B cell (primary cell): ENCODE results near the gene IL10RA. TPM values are rescaled to one million over a fixed set of nuclear protein-coding genes. Genes with fewer than 3 reads are reported as not detected.

ENCODE experiments used
- ATAC-seq: fragments of 200-7000 bp; cut with Tn5 transposase; one replicate; pipeline ENCODE4 v1.10.0; 2021; ENCODE audit warnings: low read depth, mild to moderate bottlenecking, moderate number of reproducible peaks, moderate library complexity
- CTCF ChIA-PET: fragments of 350-600 bp; sonication (Branson Sonifier 250); formaldehyde crosslinking; loops from one replicate; lab custom pipeline; 2021; ENCODE audit warnings: antibody characterized with exemption, inconsistent platforms; lab: Charles Lee
- POLR2A ChIA-PET: fragments of 350-600 bp; sonication (Branson Sonifier 250); formaldehyde crosslinking; loops from one replicate; lab custom pipeline; 2021; ENCODE audit warnings: antibody characterized with exemption; lab: Charles Lee
- DNase-seq: peaks from one replicate; pipeline ENCODE4 v3.0.0; 2013
- H2AFZ ChIP-seq: 2 replicates; pipeline ENCODE4 v1.6.1; 2012; ENCODE audit warnings: mild to moderate bottlenecking, low read depth, low read length; ENCODE audit not compliant: insufficient read depth, poor library complexity, severe bottlenecking
- H3K27ac ChIP-seq, 2 donors: 1 replicate in 1 of 2; 2 replicates in 1 of 2; pipeline ENCODE4 v1.5.1; 2012 to 2013; ENCODE audit warnings: low read length in 2 of 2, mild to moderate bottlenecking in 2 of 2, moderate library complexity in 1 of 2
- H3K27me3 ChIP-seq, 4 experiments: fragments of 200-600 bp in 1 of 4; sonication (generic) in 1 of 4; replicated peaks in 1 of 4; 1 replicate in 2 of 4; 2 replicates in 2 of 4; pipeline versions ENCODE4 v1.6.1 to v1.7.0; 2013 to 2016; ENCODE audit warnings: low read length in 3 of 4, mild to moderate bottlenecking in 2 of 4, mixed read lengths in 1 of 4, moderate library complexity in 1 of 4; ENCODE audit not compliant: insufficient read depth in 4 of 4, control insufficient read depth in 3 of 4; ENCODE audit errors: control extremely low read depth in 1 of 4
- H3K36me3 ChIP-seq, 2 experiments: replicated peaks in 1 of 2; 1 replicate in 1 of 2; 2 replicates in 1 of 2; pipeline versions ENCODE4 v1.6.1 to v1.7.1; 2013; ENCODE audit warnings: low read length in 1 of 2; ENCODE audit not compliant: insufficient read depth in 2 of 2, control insufficient read depth in 1 of 2; ENCODE audit errors: control extremely low read depth in 1 of 2, extremely low read depth in 1 of 2
- H3K4me1 ChIP-seq, 2 donors: fragments of 200-600 bp in 1 of 2; sonication (generic) in 1 of 2; 1 replicate in 1 of 2; 2 replicates in 1 of 2; pipeline versions ENCODE4 v1.5.1 to v1.6.1; 2013 to 2017; ENCODE audit warnings: low read length in 2 of 2; ENCODE audit not compliant: control insufficient read depth in 2 of 2, insufficient read depth in 2 of 2
- H3K4me2 ChIP-seq: replicated peaks from 2 replicates; pipeline ENCODE3; 2012; ENCODE audit warnings: mild to moderate bottlenecking, low read depth, low read length; ENCODE audit not compliant: poor library complexity, severe bottlenecking
- H3K4me3 ChIP-seq, 5 experiments: fragments of 200-600 bp in 1 of 5; sonication (generic) in 1 of 5; 1 replicate in 3 of 5; 2 replicates in 2 of 5; pipeline versions ENCODE4 v1.5.1 to v1.7.0; 2011 to 2016; ENCODE audit warnings: low read length in 4 of 5, mild to moderate bottlenecking in 4 of 5, low read depth in 2 of 5, control low read depth in 1 of 5, moderate library complexity in 1 of 5; ENCODE audit not compliant: insufficient read depth in 1 of 5; ENCODE audit errors: control extremely low read depth in 1 of 5, extremely low read depth in 1 of 5
- H3K79me2 ChIP-seq: fragments of 200-600 bp; sonication (generic); one replicate; pipeline ENCODE4 v1.6.0; 2016; ENCODE audit warnings: low read length; ENCODE audit not compliant: control insufficient read depth, insufficient read depth
- H3K9ac ChIP-seq: fragments of 200-600 bp; sonication (generic); 2 replicates; pipeline ENCODE4 v1.6.1; 2017; ENCODE audit warnings: mild to moderate bottlenecking, low read length, moderate library complexity
- H3K9me3 ChIP-seq, 3 donors: one replicate each; pipeline versions ENCODE4 v1.6.1 to v1.7.1; 2013; ENCODE audit warnings: low read length in 2 of 3; ENCODE audit not compliant: control insufficient read depth in 2 of 3, insufficient read depth in 1 of 3; ENCODE audit errors: control extremely low read depth in 1 of 3
- H4K20me1 ChIP-seq: 2 replicates; pipeline ENCODE4 v1.6.0; 2012; ENCODE audit warnings: mild to moderate bottlenecking, low read length; ENCODE audit not compliant: insufficient read depth, control insufficient read depth, poor library complexity, severe bottlenecking
- H3K27ac Mint-ChIP-seq: one replicate; pipeline ENCODE4 v1.8.0; 2021; ENCODE audit warnings: mixed read lengths
- H3K27me3 Mint-ChIP-seq: one replicate; pipeline ENCODE4 v1.8.0; 2021; ENCODE audit warnings: mixed read lengths
- H3K4me1 Mint-ChIP-seq: one replicate; pipeline ENCODE4 v1.8.0; 2021; ENCODE audit warnings: mixed read lengths
- H3K4me3 Mint-ChIP-seq: one replicate; pipeline ENCODE4 v1.8.0; 2021; ENCODE audit warnings: mixed read lengths
- H3K9me3 Mint-ChIP-seq: one replicate; pipeline ENCODE4 v1.8.0; 2022; ENCODE audit warnings: mixed read lengths; ENCODE audit not compliant: insufficient read depth
- CTCF ChIP-seq: fragments of 200-600 bp; IDR thresholded peaks from one replicate; pipeline ENCODE4 v1.8.0; 2022; ENCODE audit warnings: antibody characterized with exemption, mild to moderate bottlenecking
- EZH2 ChIP-seq: IDR thresholded peaks from 2 replicates; pipeline ENCODE4 v1.6.1; 2012; ENCODE audit warnings: borderline replicate concordance, low read depth, mild to moderate bottlenecking, moderate library complexity, low read length; ENCODE audit not compliant: insufficient read depth, poor library complexity, severe bottlenecking
- WGBS: methylation state at CpG from one replicate; pipeline ENCODE4 v1.1.5; 2013; ENCODE audit warnings: missing lambda C conversion rate; ENCODE audit not compliant: insufficient coverage; 5-methylcytosine and 5-hydroxymethylcytosine counted together
- intact Hi-C: fragments of 100-400 bp; cut with micrococcal nuclease; formaldehyde crosslinking; loops from one replicate; pipeline ENCODE4 v1.10.0; 2022
- polyA plus RNA-seq: library from polyadenylated mRNA; depleted of rRNA; stranded (reverse); fragments of >200 nt; gene quantifications from 2 replicates; pipeline ENCODE4 v1.2.3, GENCODE V29; 2012
- total RNA-seq, 2 donors: library from RNA; stranded (reverse); fragments of 120-200 nt in 1 of 2; gene quantifications; 1 replicate in 1 of 2; 2 replicates in 1 of 2; pipeline versions ENCODE4 v1.2.3 to v1.2.4, GENCODE V29; 2013 to 2022

The IL10RA gene
- total and polyA plus RNA-seq, 2 donors (not counting 1 experiment from before 2014, with no cell fraction given): 73.3 to 417 TPM

- Histone ChIP-seq H3K9ac (no peak overlapping the region), H3K4me1 (peaks cover 0 to 2% of the 10 kb centered on the region in 2 donors), H3K79me2 (no peaks in the 10 kb centered on the region), H2AFZ (no peak overlapping the region), H3K9me3 (no peaks in the 10 kb centered on the region), H3K4me2 (no peak overlapping the region), H4K20me1 (no peaks in the 10 kb centered on the region), H3K27me3 (no peaks in the 10 kb centered on the region), H3K4me3 (no peak overlapping the region), H3K27ac (no peak overlapping the region), H3K36me3 (no peaks in the 10 kb centered on the region)
- intact Hi-C loops: no loop called here
- ChIA-PET CTCF (interaction anchor here (0.6 to 6.0 kb wide), 7 partner anchors 8 to 1072 kb away, joined by 3 to 45 read pairs (median 4); no protein-coding TSS in a partner anchor), POLR2A (interaction anchor here (1.3 kb wide), 1 partner anchor 10 kb away, joined by 3 read pairs; no protein-coding TSS in a partner anchor)
- WGBS: no CpG with 5 or more reads among the region's 6 CpGs
- no peak for DNase-seq
- Mint-ChIP-seq H3K9me3 (no peaks in the 10 kb centered on the region), H3K27me3 (peaks cover under 1% of the 10 kb centered on the region), H3K27ac (no peak overlapping the region), H3K4me1 (peaks cover 2% of the 10 kb centered on the region), H3K4me3 (no peak overlapping the region)
- ATAC-seq: no peak
- TF ChIP-seq CTCF (no peak), EZH2 (no peak)
Measured at GRCh38 chr11:117936973-117937372, 49.2 kb upstream of the IL10RA start.

- Histone ChIP-seq H3K4me3 (no peak overlapping the region), H3K9ac (no peak overlapping the region), H3K27ac (no peak overlapping the region), H3K27me3 (no peaks in the 10 kb centered on the region), H2AFZ (no peak overlapping the region), H3K4me1 (no peaks in the 10 kb centered on the region), H3K79me2 (no peaks in the 10 kb centered on the region), H4K20me1 (no peaks in the 10 kb centered on the region), H3K9me3 (peaks cover 0 to 1% (median 0%) of the 10 kb centered on the region in 3 donors), H3K36me3 (no peaks in the 10 kb centered on the region), H3K4me2 (no peak overlapping the region)
- WGBS: 98% methylated on average over 7 of the region's 8 CpGs
- no peak for TF ChIP-seq CTCF
- no peak for TF ChIP-seq EZH2
- H3K9me3 Mint-ChIP-seq: no peaks in the 10 kb centered on the region
- no peak for ATAC-seq
- intact Hi-C loops: no loop called here
- ChIA-PET CTCF (interaction anchor here (1.0 to 15.0 kb wide), 2 partner anchors 10 to 115 kb away, joined by 4 to 495 read pairs; no protein-coding TSS in a partner anchor), POLR2A (no interaction called here)
- peaks cover 9% of the 10 kb centered on the region for H3K27me3 Mint-ChIP-seq
- no peak overlapping the region for H3K27ac Mint-ChIP-seq
- peaks cover 2% of the 10 kb centered on the region for H3K4me1 Mint-ChIP-seq
- H3K4me3 Mint-ChIP-seq: no peak overlapping the region
- DNase-seq: no peak
Measured at GRCh38 chr11:117940736-117941135, 45.5 kb upstream of the IL10RA start.
